Liver (tissue), 9 donors: ENCODE measurements around the gene AK3. TPM values are rescaled to one million over a fixed set of nuclear protein-coding genes. Genes with fewer than 3 reads are reported as not detected.

Source experiments
- DNase-seq: peaks from one replicate; pipeline ENCODE4 v3.0.0-alpha.2; 2017; ENCODE audit warnings: low spot score
- H3K27ac ChIP-seq, 2 donors: one replicate each; pipeline ENCODE4 v1.7.0; 2013; ENCODE audit warnings: inconsistent platforms in 2 of 2, low read length in 2 of 2, control low read depth in 1 of 2, low read depth in 1 of 2, mild to moderate bottlenecking in 1 of 2
- H3K27me3 ChIP-seq, 4 donors: one replicate each; pipeline versions ENCODE4 v1.6.1 to v1.7.0; 2013; ENCODE audit warnings: low read length in 3 of 4, inconsistent platforms in 1 of 4, mild to moderate bottlenecking in 1 of 4, moderate library complexity in 1 of 4; ENCODE audit not compliant: control insufficient read depth in 4 of 4, insufficient read depth in 4 of 4
- H3K36me3 ChIP-seq, 4 donors: one replicate each; pipeline versions ENCODE4 v1.6.1 to v1.7.0; 2013; ENCODE audit warnings: low read length in 3 of 4, mild to moderate bottlenecking in 3 of 4, low read depth in 1 of 4, moderate library complexity in 1 of 4; ENCODE audit not compliant: control insufficient read depth in 4 of 4, insufficient read depth in 3 of 4
- H3K4me1 ChIP-seq, 4 donors: one replicate each; pipeline versions ENCODE4 v1.6.1 to v1.7.0; 2013; ENCODE audit warnings: low read length in 3 of 4, mild to moderate bottlenecking in 3 of 4, moderate library complexity in 1 of 4; ENCODE audit not compliant: control insufficient read depth in 4 of 4, insufficient read depth in 4 of 4
- H3K4me3 ChIP-seq, 3 donors: one replicate each; pipeline versions ENCODE4 v1.6.1 to v1.7.0; 2013; ENCODE audit warnings: low read length in 3 of 3, control low read depth in 1 of 3, low read depth in 1 of 3, mild to moderate bottlenecking in 1 of 3
- H3K9ac ChIP-seq, 2 donors: one replicate each; pipeline ENCODE4 v1.7.0; 2013; ENCODE audit warnings: low read length in 2 of 2, mild to moderate bottlenecking in 2 of 2, moderate library complexity in 2 of 2, control low read depth in 1 of 2, low read depth in 1 of 2
- H3K9me3 ChIP-seq, 4 donors: one replicate each; pipeline versions ENCODE4 v1.6.1 to v1.7.0; 2013; ENCODE audit warnings: low read length in 3 of 4; ENCODE audit not compliant: control insufficient read depth in 4 of 4
- EGR1 ChIP-seq, 2 donors: IDR thresholded peaks; 2 replicates each; pipeline ENCODE4 v1.6.1; 2016 to 2018; ENCODE audit warnings: antibody characterized with exemption in 2 of 2, low read depth in 2 of 2
- FOXA1 ChIP-seq: IDR thresholded peaks from 2 replicates; pipeline ENCODE4 v1.6.1; 2016; ENCODE audit warnings: antibody characterized with exemption
- FOXA2 ChIP-seq: IDR thresholded peaks from 2 replicates; pipeline ENCODE4 v1.6.1; 2016; ENCODE audit warnings: antibody characterized with exemption
- GABPA ChIP-seq, 2 donors: IDR thresholded peaks in 1 of 2; conservative IDR thresholded peaks in 1 of 2; 2 replicates each; pipeline ENCODE4 v1.6.1; 2016; ENCODE audit warnings: antibody characterized with exemption in 2 of 2, mild to moderate bottlenecking in 1 of 2, moderate library complexity in 1 of 2
- HNF4A ChIP-seq, 2 donors: conservative IDR thresholded peaks; 2 replicates each; pipeline ENCODE4 v1.6.1; 2016; ENCODE audit warnings: antibody characterized with exemption in 2 of 2, mild to moderate bottlenecking in 2 of 2
- HNF4G ChIP-seq: IDR thresholded peaks from 2 replicates; pipeline ENCODE4 v1.6.1; 2016; ENCODE audit warnings: antibody characterized with exemption
- MAX ChIP-seq: IDR thresholded peaks from 2 replicates; pipeline ENCODE4 v1.6.1; 2016; ENCODE audit warnings: antibody characterized with exemption
- NR2F2 ChIP-seq: IDR thresholded peaks from 2 replicates; pipeline ENCODE4 v1.6.1; 2016; ENCODE audit warnings: antibody characterized with exemption
- RAD21 ChIP-seq, 2 donors: IDR thresholded peaks; 2 replicates each; pipeline ENCODE4 v1.6.1; 2016; ENCODE audit warnings: antibody characterized with exemption in 2 of 2, mild to moderate bottlenecking in 2 of 2
- REST ChIP-seq: IDR thresholded peaks from 2 replicates; pipeline ENCODE4 v1.6.1; 2016; ENCODE audit warnings: antibody characterized with exemption, mild to moderate bottlenecking
- SP1 ChIP-seq: IDR thresholded peaks from 2 replicates; pipeline ENCODE4 v1.6.1; 2018; ENCODE audit warnings: antibody characterized with exemption, mild to moderate bottlenecking
- TAF1 ChIP-seq: conservative IDR thresholded peaks from 2 replicates; pipeline ENCODE4 v1.6.1; 2016; ENCODE audit warnings: antibody characterized with exemption, mild to moderate bottlenecking
- ZBTB33 ChIP-seq: IDR thresholded peaks from 2 replicates; pipeline ENCODE4 v1.6.1; 2016; ENCODE audit warnings: antibody characterized with exemption
- WGBS: extraction: QIAGEN DNeasy Blood & Tissue Kit; methylation state at CpG from one replicate; pipeline ENCODE4 v1.1.7; 2013; 5-methylcytosine and 5-hydroxymethylcytosine counted together
- polyA plus RNA-seq, 2 donors: library from polyadenylated mRNA; stranded (reverse) in 1 of 2; unstranded in 1 of 2; fragments of 200-250 nt in 1 of 2; fragments of >200 nt in 1 of 2; fragmentation: Nextera tagmentation in 1 of 2; extraction: Ambion mirVana in 1 of 2; gene quantifications; one replicate each; pipeline versions ENCODE4 v1.2.1 to v1.2.3, GENCODE V29; 2013 to 2015
- total RNA-seq, 2 donors: library from RNA; depleted of rRNA; stranded (reverse); fragments of >200 nt; gene quantifications; one replicate each; pipeline ENCODE4 v1.2.3, GENCODE V29; 2014
- donor health status: healthy.
- donor health status: healthy.
- donor health status: healthy.
- donor health status: healthy.
- donor health status: healthy.

Gene AK3
- total and polyA plus RNA-seq, 4 donors, result 70.6 to 181 (median 101) TPM

- TF ChIP-seq ZBTB33, result no peak
- no peak for TF ChIP-seq FOXA1
Observed at GRCh38 chr9:4713849-4714248, 27.2 kb downstream of the AK3 start (continued).

- Histone ChIP-seq H3K9ac (no peak overlapping the region), H3K36me3 (peaks cover 0 to 53% (median 39%) of the 10 kb centered on the region in 4 donors), H3K9me3 (no peaks in the 10 kb centered on the region), H3K27me3 (no peaks in the 10 kb centered on the region), H3K27ac (no peak overlapping the region), H3K4me3 (no peak overlapping the region), H3K4me1 (no peaks in the 10 kb centered on the region)
- TF ChIP-seq FOXA1, result no peak
- TF ChIP-seq REST, result no peak
- TF ChIP-seq GABPA (IDR thresholded peaks at IDR 0.05 in 1 of 2, conservative IDR thresholded peaks at IDR 0.05 in 1 of 2), result no peak
- no peak for TF ChIP-seq RAD21 (IDR thresholded peaks at IDR 0.05)
- TF ChIP-seq TAF1, result no peak
- no peak for TF ChIP-seq HNF4G
- no peak for TF ChIP-seq EGR1 (IDR thresholded peaks at IDR 0.05; ENCODE audit: low read depth in 2 of 2)
- no peak for TF ChIP-seq ZBTB33
- TF ChIP-seq MAX, result no peak
- TF ChIP-seq FOXA2, result no peak
- no peak for TF ChIP-seq SP1
- TF ChIP-seq HNF4A (conservative IDR thresholded peaks at IDR 0.05), result no peak
- no peak for DNase-seq
Observed at GRCh38 chr9:4709380-4709779, 31.6 kb downstream of the AK3 start.

- no peak for DNase-seq
- Histone ChIP-seq H3K9ac (no peak overlapping the region), H3K4me3 (no peak overlapping the region), H3K27me3 (no peaks in the 10 kb centered on the region), H3K4me1 (no peaks in the 10 kb centered on the region), H3K27ac (no peak overlapping the region), H3K9me3 (no peaks in the 10 kb centered on the region), H3K36me3 (peaks cover 0 to 52% (median 41%) of the 10 kb centered on the region in 4 donors)
- 55% methylated on average over 4 of the region's 4 CpGs for WGBS
- no peak for TF ChIP-seq NR2F2
Observed at GRCh38 chr9:4706971-4707622, 33.9 kb downstream of the AK3 start.
